OCI-LY1 (cell line): Measurements from ENCODE around the gene SLC39A9.

Experiments
- CTCF ChIP-seq: fragments of 200-600 bp; sonication (generic), shearing (Covaris generic); IDR thresholded peaks from 2 replicates; pipeline ENCODE4 v1.5.1; 2017; ENCODE audit warnings: mild to moderate bottlenecking, antibody characterized with exemption, low read length, moderate library complexity, mixed read lengths
- EZH2 ChIP-seq: fragments of 200-600 bp; sonication (generic), shearing (Covaris generic); IDR thresholded peaks from 2 replicates; pipeline ENCODE4 v1.8.0; 2017; ENCODE audit warnings: borderline replicate concordance, mixed run types, mild to moderate bottlenecking, antibody characterized with exemption, low read length, moderate library complexity, mixed read lengths

GRCh38 chr14:69430306-69430939 lies 31.9 kb downstream of the SLC39A9 start:
- TF ChIP-seq CTCF (no peak), EZH2 (no peak)
